Sigmoid colon (tissue), 4 donors: ENCODE results near the gene KLHL26.

ENCODE experiments used
- POLR2A ChIP-seq, 2 donors: fragments of 450-650 bp; IDR thresholded peaks; one replicate each; pipeline ENCODE4 v1.6.1; 2016; ENCODE audit warnings: antibody characterized with exemption in 2 of 2, mild to moderate bottlenecking in 2 of 2, moderate library complexity in 2 of 2
- POLR2AphosphoS5 ChIP-seq, 4 donors: sonication (generic); formaldehyde crosslinking; IDR thresholded peaks; one replicate each; pipeline ENCODE4 v1.6.1; 2017; ENCODE audit warnings: antibody characterized with exemption in 4 of 4
- TF ChIP-seq, protein P1 (sequence below), 4 experiments: fragments of 450-650 bp in 3 of 4; fragments of 200-600 bp in 1 of 4; IDR thresholded peaks; one replicate each; pipeline ENCODE4 v1.5.1; 2016 to 2019; ENCODE audit warnings: antibody characterized with exemption in 4 of 4, mild to moderate bottlenecking in 3 of 4, moderate library complexity in 2 of 4

DNA sequence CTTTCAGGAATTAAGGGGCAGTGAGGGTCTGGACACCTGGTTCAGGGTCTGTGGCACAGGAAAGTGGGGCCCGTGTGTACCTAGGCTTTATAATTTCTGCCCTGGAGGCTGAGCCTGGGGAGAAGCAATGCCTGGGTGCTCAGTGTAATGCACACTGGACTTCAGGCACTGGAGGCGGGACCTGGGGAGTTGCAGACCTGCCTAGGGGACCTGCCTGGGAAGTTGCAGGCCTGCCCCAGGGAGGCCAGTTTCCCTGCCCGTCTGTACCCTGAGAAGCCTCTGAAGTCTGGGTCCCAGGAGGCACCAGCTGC is 26.6 kb upstream of the KLHL26 start:
- TF ChIP-seq POLR2AphosphoS5 (IDR thresholded peaks at IDR 0.05) (no peak), POLR2A (IDR thresholded peaks at IDR 0.05) (no peak)
- TF ChIP-seq, protein P1, sequence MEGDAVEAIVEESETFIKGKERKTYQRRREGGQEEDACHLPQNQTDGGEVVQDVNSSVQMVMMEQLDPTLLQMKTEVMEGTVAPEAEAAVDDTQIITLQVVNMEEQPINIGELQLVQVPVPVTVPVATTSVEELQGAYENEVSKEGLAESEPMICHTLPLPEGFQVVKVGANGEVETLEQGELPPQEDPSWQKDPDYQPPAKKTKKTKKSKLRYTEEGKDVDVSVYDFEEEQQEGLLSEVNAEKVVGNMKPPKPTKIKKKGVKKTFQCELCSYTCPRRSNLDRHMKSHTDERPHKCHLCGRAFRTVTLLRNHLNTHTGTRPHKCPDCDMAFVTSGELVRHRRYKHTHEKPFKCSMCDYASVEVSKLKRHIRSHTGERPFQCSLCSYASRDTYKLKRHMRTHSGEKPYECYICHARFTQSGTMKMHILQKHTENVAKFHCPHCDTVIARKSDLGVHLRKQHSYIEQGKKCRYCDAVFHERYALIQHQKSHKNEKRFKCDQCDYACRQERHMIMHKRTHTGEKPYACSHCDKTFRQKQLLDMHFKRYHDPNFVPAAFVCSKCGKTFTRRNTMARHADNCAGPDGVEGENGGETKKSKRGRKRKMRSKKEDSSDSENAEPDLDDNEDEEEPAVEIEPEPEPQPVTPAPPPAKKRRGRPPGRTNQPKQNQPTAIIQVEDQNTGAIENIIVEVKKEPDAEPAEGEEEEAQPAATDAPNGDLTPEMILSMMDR (IDR thresholded peaks at IDR 0.05), result no peak
